Esophagus squamous epithelium (tissue), 5 donors: ENCODE data around the gene NHS. TPM values are rescaled to one million over a fixed set of nuclear protein-coding genes. Genes with fewer than 3 reads are reported as not detected.

Experiments
- DNase-seq: peaks from one replicate; lab custom pipeline; 2025; lab: John Stamatoyannopoulos, UW
- H3K27ac ChIP-seq, 4 donors: fragments of 200-600 bp; sonication (generic); one replicate each; pipeline ENCODE4 v1.5.1; 2016 to 2019; ENCODE audit warnings: mild to moderate bottlenecking in 1 of 4
- H3K27me3 ChIP-seq, 4 donors: fragments of 200-600 bp; sonication (generic); 1 replicate in 3 of 4; 2 replicates in 1 of 4; pipeline versions ENCODE4 v1.5.1 to v1.6.0; 2017 to 2021; ENCODE audit warnings: antibody characterized with exemption in 1 of 4
- H3K36me3 ChIP-seq, 3 donors: fragments of 200-600 bp; sonication (generic); one replicate each; pipeline ENCODE4 v1.5.1; 2016 to 2019
- H3K4me1 ChIP-seq, 3 donors: fragments of 200-600 bp; sonication (generic); one replicate each; pipeline ENCODE4 v1.5.1; 2017 to 2019
- H3K4me3 ChIP-seq, 4 donors: fragments of 200-600 bp; sonication (generic); 1 replicate in 3 of 4; 2 replicates in 1 of 4; pipeline ENCODE4 v1.5.1; 2016 to 2019; ENCODE audit warnings: mild to moderate bottlenecking in 2 of 4, moderate library complexity in 1 of 4
- H3K9me3 ChIP-seq, 3 donors: fragments of 200-600 bp; sonication (generic); one replicate each; pipeline ENCODE4 v1.5.1; 2016 to 2019
- POLR2A ChIP-seq, 4 donors: fragments of 450-650 bp; IDR thresholded peaks; one replicate each; pipeline ENCODE4 v1.6.1; 2017; ENCODE audit warnings: antibody characterized with exemption in 4 of 4, mild to moderate bottlenecking in 4 of 4, moderate library complexity in 3 of 4
- WGBS, 2 donors: methylation state at CpG; one replicate each; pipeline ENCODE4 v1.1.5; 2018; 5-methylcytosine and 5-hydroxymethylcytosine counted together
- intact Hi-C: fragments of 100-400 bp; cut with DNase I; formaldehyde crosslinking; loops from one replicate; pipeline ENCODE4 v1.15.0; 2022
- total RNA-seq, 4 donors: library from RNA; depleted of rRNA; stranded (reverse); fragments of >200 nt; gene quantifications; one replicate each; pipeline ENCODE4 v1.1.0, GENCODE V29; 2016
- TF ChIP-seq, protein P1 (sequence below), 6 experiments: fragments of 450-650 bp in 4 of 6; fragments of 200-600 bp in 2 of 6; sonication (generic) in 2 of 6; IDR thresholded peaks; one replicate each; pipeline ENCODE4 v1.5.1; 2016 to 2019; ENCODE audit warnings: antibody characterized with exemption in 6 of 6, mild to moderate bottlenecking in 4 of 6, moderate library complexity in 4 of 6
- donor health status: DM: yes; HTN: yes; CAD: no.

The NHS gene
- total RNA-seq, 4 donors from 2014 or later: 1.2 to 3.4 (median 2.6) TPM

DNA sequence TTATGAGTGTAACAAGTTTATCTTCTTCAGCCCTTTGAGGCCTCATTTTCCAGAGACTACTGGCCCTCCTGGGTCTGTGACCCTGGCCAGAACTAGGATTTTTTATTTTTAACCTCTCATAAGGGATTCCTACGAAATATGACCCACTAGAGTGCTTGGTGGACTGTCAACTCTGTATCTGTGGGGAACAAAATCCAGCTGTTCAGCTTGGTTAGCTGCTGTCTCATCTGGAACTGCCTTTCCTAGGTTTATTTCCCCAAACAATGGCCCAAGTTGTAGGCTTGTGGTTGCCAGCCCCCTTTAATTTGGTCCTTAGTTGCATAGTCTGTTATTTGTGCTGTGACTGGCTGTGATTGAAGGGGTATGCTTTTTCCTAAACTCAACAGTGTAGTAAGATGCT lies 56.2 kb downstream of the NHS start:
- Histone ChIP-seq H3K36me3 (no peaks in the 10 kb centered on the region), H3K27me3 (no peaks in the 10 kb centered on the region), H3K4me3 (no peak overlapping the region), H3K27ac (no peak overlapping the region), H3K4me1 (no peaks in the 10 kb centered on the region), H3K9me3 (no peaks in the 10 kb centered on the region)
- DNase-seq: no peak
- intact Hi-C loops: no loop called here
- WGBS, 2 donors: 33 to 56% methylated on average over 1 of the region's 1 CpG
- TF ChIP-seq POLR2A (IDR thresholded peaks at IDR 0.05): no peak
- TF ChIP-seq, protein P1, sequence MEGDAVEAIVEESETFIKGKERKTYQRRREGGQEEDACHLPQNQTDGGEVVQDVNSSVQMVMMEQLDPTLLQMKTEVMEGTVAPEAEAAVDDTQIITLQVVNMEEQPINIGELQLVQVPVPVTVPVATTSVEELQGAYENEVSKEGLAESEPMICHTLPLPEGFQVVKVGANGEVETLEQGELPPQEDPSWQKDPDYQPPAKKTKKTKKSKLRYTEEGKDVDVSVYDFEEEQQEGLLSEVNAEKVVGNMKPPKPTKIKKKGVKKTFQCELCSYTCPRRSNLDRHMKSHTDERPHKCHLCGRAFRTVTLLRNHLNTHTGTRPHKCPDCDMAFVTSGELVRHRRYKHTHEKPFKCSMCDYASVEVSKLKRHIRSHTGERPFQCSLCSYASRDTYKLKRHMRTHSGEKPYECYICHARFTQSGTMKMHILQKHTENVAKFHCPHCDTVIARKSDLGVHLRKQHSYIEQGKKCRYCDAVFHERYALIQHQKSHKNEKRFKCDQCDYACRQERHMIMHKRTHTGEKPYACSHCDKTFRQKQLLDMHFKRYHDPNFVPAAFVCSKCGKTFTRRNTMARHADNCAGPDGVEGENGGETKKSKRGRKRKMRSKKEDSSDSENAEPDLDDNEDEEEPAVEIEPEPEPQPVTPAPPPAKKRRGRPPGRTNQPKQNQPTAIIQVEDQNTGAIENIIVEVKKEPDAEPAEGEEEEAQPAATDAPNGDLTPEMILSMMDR (IDR thresholded peaks at IDR 0.05): no peak

DNA sequence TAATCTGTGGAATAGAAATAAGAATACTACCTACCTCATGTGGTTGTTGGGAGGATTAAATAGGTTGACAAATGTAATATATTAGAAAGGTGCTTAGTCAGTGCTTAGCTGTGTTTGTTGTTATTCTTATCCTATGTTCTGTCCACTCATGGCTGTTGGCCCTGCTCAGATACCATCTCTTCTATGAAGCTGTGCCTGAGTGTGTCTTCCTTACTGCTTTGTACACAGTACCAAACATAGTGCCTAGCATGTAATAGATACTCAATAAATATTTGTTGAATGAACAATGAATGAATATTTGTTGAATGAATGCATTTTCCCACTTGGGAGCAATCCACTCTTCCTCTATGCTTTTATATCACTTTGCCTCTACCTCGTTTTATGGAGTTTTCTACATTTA lies 57.2 kb downstream of the NHS start:
- WGBS, 2 donors: 33 to 57% methylated on average over 1 of the region's 1 CpG
- intact Hi-C loops: no loop called here

DNA sequence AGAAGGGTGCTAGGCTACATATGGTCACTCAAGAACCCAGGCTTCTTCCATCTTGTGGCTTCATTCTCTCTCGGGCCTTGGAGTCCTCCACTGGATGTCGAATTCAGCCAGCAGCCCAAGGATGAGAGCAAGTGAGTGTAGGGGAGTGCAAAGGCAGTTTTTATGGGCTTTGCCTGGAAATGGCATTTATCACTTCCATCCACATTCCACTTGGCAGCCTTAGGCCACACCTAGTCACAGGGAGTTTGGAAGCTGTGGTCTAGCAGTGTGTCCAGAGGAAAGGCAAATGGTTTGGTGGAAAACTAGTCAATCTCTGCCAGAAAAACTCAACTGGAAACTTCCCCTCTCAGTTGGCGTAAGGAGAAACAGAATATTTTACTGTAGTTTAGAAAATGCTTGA lies 59.0 kb downstream of the NHS start:
- no peak for DNase-seq
- no peaks in the 10 kb centered on the region for H3K27me3 ChIP-seq

More for the DNA sequence above, 57.2 kb downstream of the NHS start:
- Histone ChIP-seq H3K27ac (no peak overlapping the region), H3K9me3 (no peaks in the 10 kb centered on the region), H3K4me1 (no peaks in the 10 kb centered on the region), H3K36me3 (no peaks in the 10 kb centered on the region), H3K4me3 (no peak overlapping the region), H3K27me3 (no peaks in the 10 kb centered on the region)
- DNase-seq: no peak
- no peak for TF ChIP-seq POLR2A (IDR thresholded peaks at IDR 0.05)
- TF ChIP-seq, protein P1 (IDR thresholded peaks at IDR 0.05): no peak

DNA sequence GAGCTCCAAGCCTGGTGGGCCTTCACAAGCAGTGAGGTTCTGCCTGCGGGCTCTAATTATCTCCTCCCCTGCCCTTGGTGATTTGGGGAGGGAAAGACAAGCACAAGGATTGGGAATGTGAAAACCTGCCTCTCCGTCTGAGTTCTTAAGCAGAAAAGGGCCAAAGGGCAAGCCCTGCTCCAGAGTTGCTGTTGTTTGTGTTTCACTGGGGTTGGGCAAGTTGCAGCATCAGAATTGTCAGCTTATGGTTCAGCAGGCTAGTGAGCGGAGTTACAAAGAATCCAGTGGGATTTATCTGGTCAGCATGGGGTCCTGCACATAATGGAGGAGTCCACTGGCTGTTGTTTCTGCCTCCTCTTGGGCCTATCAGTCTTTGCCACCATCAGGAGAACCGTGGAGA lies 60.5 kb downstream of the NHS start:
- no peak overlapping the region for H3K27ac ChIP-seq
- no peaks in the 10 kb centered on the region for H3K27me3 ChIP-seq
- WGBS, 2 donors: 43 to 100% methylated on average over 1 to 2 of the region's 4 CpGs
- no peak overlapping the region for H3K4me3 ChIP-seq
- intact Hi-C loops: no loop called here
- TF ChIP-seq POLR2A (IDR thresholded peaks at IDR 0.05): no peak
- TF ChIP-seq, protein P1 (IDR thresholded peaks at IDR 0.05): no peak
- H3K9me3 ChIP-seq: no peaks in the 10 kb centered on the region
- no peaks in the 10 kb centered on the region for H3K4me1 ChIP-seq
- H3K36me3 ChIP-seq: no peaks in the 10 kb centered on the region
- DNase-seq: no peak

More for the DNA sequence above, 59.0 kb downstream of the NHS start:
- intact Hi-C loops: no loop called here
- Histone ChIP-seq H3K4me3 (no peak overlapping the region), H3K36me3 (no peaks in the 10 kb centered on the region), H3K9me3 (no peaks in the 10 kb centered on the region), H3K27ac (no peak overlapping the region), H3K4me1 (no peaks in the 10 kb centered on the region)
- TF ChIP-seq POLR2A (IDR thresholded peaks at IDR 0.05): no peak
- TF ChIP-seq, protein P1 (IDR thresholded peaks at IDR 0.05): no peak
- 80 to 85% methylated on average over 2 to 3 of the region's 3 CpGs for WGBS, 2 donors

DNA sequence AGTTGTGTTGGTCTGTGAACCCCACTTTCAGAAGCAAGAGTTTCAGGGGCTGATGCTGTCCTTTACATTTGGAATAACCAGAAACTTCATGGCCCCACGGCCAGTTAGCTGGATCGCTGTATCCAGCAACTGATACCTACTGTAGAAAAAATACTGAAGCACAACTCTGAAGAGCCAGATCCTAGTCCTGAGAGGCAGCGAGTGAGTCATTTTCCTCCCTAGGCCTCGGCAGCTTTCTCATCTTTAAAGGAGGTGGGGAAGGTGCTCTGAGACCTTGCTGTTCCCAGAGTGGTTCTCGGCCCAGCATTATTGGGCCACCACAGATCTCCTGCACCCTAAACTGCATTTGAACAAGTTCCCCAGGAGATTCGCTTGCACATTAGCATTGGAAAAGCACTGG lies 63.2 kb downstream of the NHS start:
- no peak for DNase-seq
- no peaks in the 10 kb centered on the region for H3K9me3 ChIP-seq
- no peak overlapping the region for H3K4me3 ChIP-seq
- intact Hi-C loops: no loop called here
- H3K4me1 ChIP-seq: peaks cover 0 to 5% (median 0%) of the 10 kb centered on the region in 3 donors
- 87 to 90% methylated on average over 4 to 5 of the region's 6 CpGs for WGBS, 2 donors
- TF ChIP-seq, protein P1 (IDR thresholded peaks at IDR 0.05): no peak
- no peak for TF ChIP-seq POLR2A (IDR thresholded peaks at IDR 0.05)
- H3K27ac ChIP-seq: no peak overlapping the region
- no peaks in the 10 kb centered on the region for H3K27me3 ChIP-seq
- no peaks in the 10 kb centered on the region for H3K36me3 ChIP-seq
